ENCODE data around the gene RBM39. TPM values are rescaled to one million over a fixed set of nuclear protein-coding genes. Genes with fewer than 3 reads are reported as not detected.

Gene RBM39
- total and polyA plus RNA-seq, 2 of the 13 experiments (the other 11 are each of a cell fraction or from before 2014, with no cell fraction given), result 788 to 920 TPM

GRCh38 chr20:35664466-35665206 is 77.4 kb downstream of the RBM39 start, which contains the start of the genes CPNE1 and RBM12 (continued):
- TF ChIP-seq RNF2 (conservative IDR thresholded peaks at IDR 0.05; ENCODE audit: low read depth), result peak; percentile 89
- peak; percentile 99 for TF ChIP-seq ZNF670 (CRISPR knock-in tag; IDR thresholded peaks at IDR 0.05; ENCODE audit: borderline replicate concordance)
- no peak for TF ChIP-seq TRIM24 (CRISPR knock-in tag; IDR thresholded peaks at IDR 0.05)
- no peak for TF ChIP-seq RFX3 (CRISPR knock-in tag; IDR thresholded peaks at IDR 0.05)
- no peak for TF ChIP-seq TCF7L2 (IDR thresholded peaks at IDR 0.05; ENCODE audit: low read depth, low read length)
- TF ChIP-seq ZNF530 (CRISPR knock-in tag; IDR thresholded peaks at IDR 0.05; ENCODE audit: low read depth), result no peak; the same call in 1 of the 2 replicates
- no peak for TF ChIP-seq ZNF7 (CRISPR knock-in tag; IDR thresholded peaks at IDR 0.05)
- TF ChIP-seq ZBTB49 (CRISPR knock-in tag; IDR thresholded peaks at IDR 0.05; ENCODE audit: borderline replicate concordance), result peak; percentile 66
- TF ChIP-seq, protein P1, sequence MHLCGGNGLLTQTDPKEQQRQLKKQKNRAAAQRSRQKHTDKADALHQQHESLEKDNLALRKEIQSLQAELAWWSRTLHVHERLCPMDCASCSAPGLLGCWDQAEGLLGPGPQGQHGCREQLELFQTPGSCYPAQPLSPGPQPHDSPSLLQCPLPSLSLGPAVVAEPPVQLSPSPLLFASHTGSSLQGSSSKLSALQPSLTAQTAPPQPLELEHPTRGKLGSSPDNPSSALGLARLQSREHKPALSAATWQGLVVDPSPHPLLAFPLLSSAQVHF (CRISPR knock-in tag; IDR thresholded peaks at IDR 0.05), result no peak; the same call in 1 of the 2 replicates
- TF ChIP-seq HNRNPLL (IDR thresholded peaks at IDR 0.05; ENCODE audit: low read depth, low read length, poor library complexity, severe bottlenecking), result peak; percentile 88
- peak in 1 of 2 experiments; percentile 67; a peak in 1 of 4 replicates for TF ChIP-seq ATF4 (CRISPR knock-in tag; IDR thresholded peaks at IDR 0.05)
- peak; percentile 72; the same call in 1 of the 2 replicates for TF ChIP-seq ZNF10 (CRISPR knock-in tag; IDR thresholded peaks at IDR 0.05; ENCODE audit: borderline replicate concordance, low read depth)
- TF ChIP-seq, protein P2, sequence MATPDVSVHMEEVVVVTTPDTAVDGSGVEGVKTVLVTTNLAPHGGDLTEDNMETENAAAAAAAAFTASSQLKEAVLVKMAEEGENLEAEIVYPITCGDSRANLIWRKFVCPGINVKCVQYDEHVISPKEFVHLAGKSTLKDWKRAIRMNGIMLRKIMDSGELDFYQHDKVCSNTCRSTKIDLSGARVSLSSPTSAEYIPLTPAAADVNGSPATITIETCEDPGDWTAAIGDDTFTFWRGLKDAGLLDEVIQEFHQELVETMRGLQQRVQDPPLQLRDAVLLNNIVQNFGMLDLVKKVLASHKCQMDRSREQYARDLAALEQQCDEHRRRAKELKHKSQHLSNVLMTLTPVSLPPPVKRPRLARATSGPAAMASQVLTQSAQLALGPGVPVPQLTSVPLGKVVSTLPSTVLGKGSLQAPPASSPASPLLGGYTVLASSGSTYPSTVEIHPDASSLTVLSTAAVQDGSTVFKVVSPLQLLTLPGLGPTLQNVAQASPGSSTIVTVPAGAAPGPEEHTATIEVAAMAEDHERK (CRISPR knock-in tag; IDR thresholded peaks at IDR 0.05; ENCODE audit: low read depth), result peak; percentile 91
- TF ChIP-seq ZNF354B (CRISPR knock-in tag; IDR thresholded peaks at IDR 0.05), result peak; percentile 95
- TF ChIP-seq GTF2F1 (IDR thresholded peaks at IDR 0.05; ENCODE audit: low read length), result peak; percentile 95
- TF ChIP-seq SNAI1 (CRISPR knock-in tag; IDR thresholded peaks at IDR 0.05; ENCODE audit: borderline replicate concordance), result peak; percentile 95
- TF ChIP-seq RAD51 (IDR thresholded peaks at IDR 0.05; ENCODE audit: borderline replicate concordance), result no peak
- TF ChIP-seq SOX6 (IDR thresholded peaks at IDR 0.05), result no peak
- TF ChIP-seq SOX6 (CRISPR knock-in tag; IDR thresholded peaks at IDR 0.05), result peak; percentile 78
- TF ChIP-seq ZNF749 (CRISPR knock-in tag; IDR thresholded peaks at IDR 0.05; ENCODE audit: borderline replicate concordance), result peak; percentile 96
- peak; percentile 86; the same call in 1 of the 2 replicates for TF ChIP-seq ZNF850 (CRISPR knock-in tag; conservative IDR thresholded peaks at IDR 0.05)
- no peak for TF ChIP-seq NONO (IDR thresholded peaks at IDR 0.05)
- TF ChIP-seq NONO (CRISPR knock-in tag; conservative IDR thresholded peaks at IDR 0.05), result peak; percentile 99
- peak; percentile 92 for TF ChIP-seq ZFP37 (CRISPR knock-in tag; IDR thresholded peaks at IDR 0.05; ENCODE audit: borderline replicate concordance)
- peak; percentile 77 for TF ChIP-seq SMAD3 (CRISPR knock-in tag; IDR thresholded peaks at IDR 0.05)
- peak; percentile 94 for TF ChIP-seq NFKBIZ (CRISPR knock-in tag; IDR thresholded peaks at IDR 0.05)
- peak; percentile 96 for TF ChIP-seq ZNF33B (CRISPR knock-in tag; IDR thresholded peaks at IDR 0.05)
